SK-N-SH (cell line): Measurements from ENCODE around the gene KLF13. TPM values are rescaled to one million over a fixed set of nuclear protein-coding genes. Genes with fewer than 3 reads are reported as not detected.

Source experiments
- CTCF ChIA-PET: fragments of 300-600, 350-600 bp; formaldehyde crosslinking; extraction: SDS; loops from one replicate; lab custom pipeline; 2021; lab: Yijun Ruan, JAX
- POLR2A ChIA-PET: fragments of 350-600 bp; sonication (Branson Sonifier 250); formaldehyde crosslinking; extraction: SDS; loops from one replicate; lab custom pipeline; 2020; ENCODE audit warnings: antibody characterized with exemption, inconsistent platforms; lab: Yijun Ruan, JAX
- DNase-seq: peaks from one replicate; pipeline ENCODE4 v3.0.0; 2012
- H2AFZ ChIP-seq: fragments of 200-600 bp; sonication (generic); 2 replicates; pipeline ENCODE4 v1.8.1; 2016; ENCODE audit warnings: antibody characterized with exemption, mild to moderate bottlenecking, low read depth
- H3F3A ChIP-seq: fragments of 200-600 bp; sonication (generic); replicated peaks from 2 replicates; pipeline ENCODE3; 2016; ENCODE audit warnings: antibody characterized with exemption, mild to moderate bottlenecking; ENCODE audit not compliant: insufficient read depth
- H3K27ac ChIP-seq, 2 experiments: fragments of 200-500 bp in 1 of 2; fragments of 200-600 bp in 1 of 2; sonication (Bioruptor generic) in 1 of 2; sonication (generic), shearing (Covaris generic) in 1 of 2; 2 replicates each; pipeline versions ENCODE4 v1.5.1 to v1.6.1; 2014 to 2016; ENCODE audit warnings: low read depth in 2 of 2, inconsistent platforms in 1 of 2, low read length in 1 of 2, mild to moderate bottlenecking in 1 of 2, mixed read lengths in 1 of 2
- H3K27me3 ChIP-seq: fragments of 200-600 bp; sonication (generic), shearing (Covaris generic); 2 replicates; pipeline ENCODE4 v1.6.1; 2016; ENCODE audit warnings: mixed run types; ENCODE audit not compliant: insufficient read depth
- H3K36me3 ChIP-seq, 2 experiments: fragments of 200-500 bp in 1 of 2; fragments of 200-600 bp in 1 of 2; sonication (Bioruptor generic) in 1 of 2; sonication (generic) in 1 of 2; replicated peaks in 1 of 2; 2 replicates each; pipeline versions ENCODE3 to v1.5.1; 2014 to 2016; ENCODE audit warnings: low read length in 1 of 2, mild to moderate bottlenecking in 1 of 2; ENCODE audit not compliant: insufficient read depth in 2 of 2, control insufficient read depth in 1 of 2
- H3K4me1 ChIP-seq, 2 experiments: fragments of 200-500 bp in 1 of 2; fragments of 200-600 bp in 1 of 2; sonication (Bioruptor generic) in 1 of 2; sonication (generic), shearing (Covaris generic) in 1 of 2; 2 replicates each; pipeline versions ENCODE4 v1.5.1 to v1.6.1; 2014 to 2016; ENCODE audit warnings: low read depth in 1 of 2, low read length in 1 of 2, mixed run types in 1 of 2; ENCODE audit not compliant: insufficient read depth in 2 of 2, control insufficient read depth in 1 of 2
- H3K4me2 ChIP-seq: fragments of 200-600 bp; sonication (generic), shearing (Covaris generic); 2 replicates; pipeline ENCODE4 v1.6.1; 2017; ENCODE audit warnings: mixed run types
- H3K4me3 ChIP-seq, 2 experiments: fragments of 200-500 bp in 1 of 2; fragments of 200-600 bp in 1 of 2; sonication (Bioruptor generic) in 1 of 2; sonication (generic), shearing (Covaris generic) in 1 of 2; 2 replicates each; pipeline versions ENCODE4 v1.5.1 to v1.8.1; 2014 to 2016; ENCODE audit warnings: low read depth in 2 of 2, inconsistent platforms in 1 of 2, low read length in 1 of 2, mild to moderate bottlenecking in 1 of 2, mixed read lengths in 1 of 2, moderate library complexity in 1 of 2
- H3K79me2 ChIP-seq: fragments of 200-600 bp; sonication (generic); 2 replicates; pipeline ENCODE4 v1.8.1; 2017; ENCODE audit warnings: mild to moderate bottlenecking; ENCODE audit not compliant: insufficient read depth
- H3K9ac ChIP-seq: fragments of 200-600 bp; sonication (generic); 2 replicates; pipeline ENCODE4 v1.6.1; 2017; ENCODE audit warnings: mixed run types
- H3K9me2 ChIP-seq: fragments of 200-600 bp; sonication (generic); 2 replicates; pipeline ENCODE4 v1.6.1; 2017; ENCODE audit warnings: mixed run types
- H3K9me3 ChIP-seq: fragments of 200-600 bp; sonication (generic); 2 replicates; pipeline ENCODE4 v1.6.1; 2017; ENCODE audit warnings: mixed run types, mild to moderate bottlenecking, moderate library complexity
- H4K20me1 ChIP-seq: fragments of 200-600 bp; sonication (generic); 2 replicates; pipeline ENCODE4 v1.6.1; 2017; ENCODE audit warnings: mild to moderate bottlenecking, mixed run types; ENCODE audit not compliant: insufficient read depth
- CHD2 ChIP-seq: fragments of 150-350 bp; IDR thresholded peaks from 2 replicates; pipeline ENCODE4 v1.6.1; 2018; ENCODE audit warnings: low read length; ENCODE audit not compliant: partially characterized antibody
- CTCF ChIP-seq: fragments of 200-600 bp; sonication (generic); IDR thresholded peaks from 2 replicates; pipeline ENCODE4 v1.6.1; 2017; ENCODE audit warnings: antibody characterized with exemption, mild to moderate bottlenecking, moderate library complexity
- ELF1 ChIP-seq: IDR thresholded peaks from 2 replicates; pipeline ENCODE4 v1.4.0; 2012
- EP300 ChIP-seq, 2 experiments: IDR thresholded peaks; 2 replicates each; pipeline versions ENCODE4 v1.4.0 to v1.6.1; 2012; ENCODE audit warnings: borderline replicate concordance in 1 of 2, low read depth in 1 of 2, low read length in 1 of 2
- EZH2phosphoT487 ChIP-seq: fragments of 200-600 bp; sonication (generic); IDR thresholded peaks from 2 replicates; pipeline ENCODE4 v1.6.1; 2017; ENCODE audit warnings: low read depth, mixed run types, mild to moderate bottlenecking, antibody characterized with exemption, moderate library complexity, borderline replicate concordance
- FOSL2 ChIP-seq: IDR thresholded peaks from 2 replicates; pipeline ENCODE4 v1.4.0; 2012; ENCODE audit warnings: low read depth, mild to moderate bottlenecking, moderate library complexity, borderline replicate concordance
- FOXM1 ChIP-seq: IDR thresholded peaks from 2 replicates; pipeline ENCODE4 v1.4.0; 2012; ENCODE audit warnings: low read depth, mild to moderate bottlenecking
- GABPA ChIP-seq: IDR thresholded peaks from 2 replicates; pipeline ENCODE4 v1.4.0; 2012; ENCODE audit warnings: low read depth, mild to moderate bottlenecking
- IRF3 ChIP-seq: fragments of 150-350 bp; IDR thresholded peaks from 2 replicates; pipeline ENCODE4 v1.6.1; 2016; ENCODE audit warnings: mild to moderate bottlenecking, low read depth, low read length
- MAX ChIP-seq: IDR thresholded peaks from 2 replicates; pipeline ENCODE4 v1.4.0; 2012; ENCODE audit warnings: low read depth
- MXI1 ChIP-seq: IDR thresholded peaks from 2 replicates; pipeline ENCODE4 v1.6.1; 2012; ENCODE audit warnings: mild to moderate bottlenecking, low read depth, low read length, improper control_type of control experiment
- NFIC ChIP-seq: IDR thresholded peaks from 2 replicates; pipeline ENCODE4 v1.4.0; 2012; ENCODE audit warnings: borderline replicate concordance
- NRF1 ChIP-seq: IDR thresholded peaks from 2 replicates; pipeline ENCODE4 v1.6.1; 2012; ENCODE audit warnings: low read depth, mild to moderate bottlenecking, low read length
- RCOR1 ChIP-seq: fragments of 150-350 bp; IDR thresholded peaks from 2 replicates; pipeline ENCODE4 v1.6.1; 2017; ENCODE audit warnings: antibody characterized with exemption, low read length
- REST ChIP-seq: IDR thresholded peaks from 2 replicates; pipeline ENCODE4 v1.6.1; 2012; ENCODE audit warnings: mild to moderate bottlenecking, low read depth, low read length, moderate library complexity
- SMC3 ChIP-seq: IDR thresholded peaks from 2 replicates; pipeline ENCODE4 v1.6.1; 2012; ENCODE audit warnings: low read depth, low read length, improper control_type of control experiment
- TCF12 ChIP-seq: IDR thresholded peaks from 2 replicates; pipeline ENCODE4 v1.4.0; 2012
- TEAD4 ChIP-seq: IDR thresholded peaks from 2 replicates; pipeline ENCODE4 v1.4.0; 2012; ENCODE audit warnings: mild to moderate bottlenecking, borderline replicate concordance; ENCODE audit not compliant: insufficient read depth
- USF1 ChIP-seq: IDR thresholded peaks from 2 replicates; pipeline ENCODE4 v1.4.0; 2012; ENCODE audit warnings: low read depth, borderline replicate concordance
- USF2 ChIP-seq: fragments of 150-350 bp; IDR thresholded peaks from 2 replicates; pipeline ENCODE4 v1.6.1; 2017; ENCODE audit warnings: antibody characterized with exemption, low read length, low read depth, borderline replicate concordance
- ZBTB33 ChIP-seq: IDR thresholded peaks from 2 replicates; pipeline ENCODE4 v1.4.0; 2012; ENCODE audit warnings: low read depth, borderline replicate concordance
- WGBS: methylation state at CpG from one replicate; pipeline ENCODE4 v1.1.6; 2017; ENCODE audit warnings: low lambda C conversion rate; 5-methylcytosine and 5-hydroxymethylcytosine counted together
- polyA plus RNA-seq, 3 experiments: library from polyadenylated mRNA; depleted of rRNA; stranded (reverse); fragments of >200 nt; gene quantifications; 2 replicates each; pipeline ENCODE4 v1.2.3, GENCODE V29; 2012

Gene KLF13
- polyA plus RNA-seq, 1 of the 3 experiments (the other 2 are of a cell fraction): 7.1 TPM

GRCh38 chr15:31387479-31388118 lies 61.0 kb downstream of the KLF13 start:
- Histone ChIP-seq H3K9ac (no peak overlapping the region), H3K27me3 (no peaks in the 10 kb centered on the region), H3K27ac (peak overlapping the region in 1 of 2 experiments; percentile 71; a peak in 2 of 4 replicates), H3K4me2 (no peak overlapping the region), H3K4me1 (peaks cover 0 to 16% of the 10 kb centered on the region in 2 experiments; a peak in 2 of 4 replicates), H2AFZ (no peak overlapping the region), H3K9me2 (no peaks in the 10 kb centered on the region), H3K4me3 (no peak overlapping the region), H4K20me1 (no peaks in the 10 kb centered on the region), H3K36me3 (no peaks in the 10 kb centered on the region), H3F3A (no peaks in the 10 kb centered on the region), H3K9me3 (no peaks in the 10 kb centered on the region), H3K79me2 (no peaks in the 10 kb centered on the region)
- ChIA-PET CTCF (interaction anchor here (1.0 to 3.4 kb wide), 5 partner anchors 23 to 178 kb away, joined by 3 to 16 read pairs (median 3); partner anchors contain the start of gene KLF13), POLR2A (interaction anchor here (0.9 to 1.3 kb wide), 3 partner anchors 10 to 62 kb away, joined by 3 to 6 read pairs (median 5); partner anchors contain the start of gene KLF13)
- WGBS: 38% methylated on average over 6 of the region's 6 CpGs
- peak; percentile 86 for DNase-seq
- peak in 1 of 2 experiments; percentile 93; a peak in 2 of 4 replicates for TF ChIP-seq EP300 (IDR thresholded peaks at IDR 0.05; ENCODE audit: borderline replicate concordance in 1 of 2, low read depth in 1 of 2, low read length in 1 of 2)
- TF ChIP-seq EZH2phosphoT487: no peak
- no peak for TF ChIP-seq CTCF
- peak; percentile 90 for TF ChIP-seq RCOR1
- no peak for TF ChIP-seq IRF3
- TF ChIP-seq FOSL2: no peak
- TF ChIP-seq ELF1: no peak
- no peak for TF ChIP-seq NRF1
- TF ChIP-seq USF1: no peak
- no peak for TF ChIP-seq REST
- TF ChIP-seq SMC3: no peak; the same call in 1 of the 2 replicates
- no peak for TF ChIP-seq TEAD4
- no peak for TF ChIP-seq MAX
- no peak for TF ChIP-seq GABPA
- TF ChIP-seq CHD2: peak; percentile 84
- no peak for TF ChIP-seq FOXM1
- no peak for TF ChIP-seq USF2
- TF ChIP-seq ZBTB33: no peak
- TF ChIP-seq NFIC: no peak
- peak; percentile 90 for TF ChIP-seq MXI1
- peak; percentile 25; the same call in 1 of the 2 replicates for TF ChIP-seq TCF12
